HepG2 (cell line): ENCODE measurements around the gene TOR1B. TPM values are rescaled to one million over a fixed set of nuclear protein-coding genes. Genes with fewer than 3 reads are reported as not detected.
A peak's percentile ranks its signal among the peaks of the same experiment; 100 is the strongest.
"Not testable (repeated sequence)": the region's sequence is repeated elsewhere in the genome, so short reads cannot be mapped to it uniquely, and the experiment has no call there.

Experiments used
- ATAC-seq: fragments of 200-7000 bp; cut with Tn5 transposase; 3 replicates; pipeline ENCODE4 v1.9.1; 2020; ENCODE audit warnings: mild to moderate bottlenecking, moderate library complexity
- BruUV-seq: library from RNA; stranded (reverse); fragments of 400-500 nt; replicated peaks from 2 replicates; lab custom pipeline; 2021; lab: Mats Ljungman, UMichigan
- CTCF ChIA-PET: fragments of 300-600 bp; formaldehyde crosslinking; extraction: SDS; loops from one replicate; lab custom pipeline; 2021; ENCODE audit warnings: low total read pairs, inconsistent platforms, low intra/inter-chr PET ratio; lab: Yijun Ruan, JAX
- POLR2A ChIA-PET: fragments of 350-600 bp; sonication (Branson Sonifier 250); formaldehyde crosslinking; loops from one replicate; lab custom pipeline; 2020; ENCODE audit warnings: antibody characterized with exemption, inconsistent platforms; lab: Yijun Ruan, JAX
- DNase-seq: peaks from one replicate; pipeline ENCODE4 v3.0.0-alpha.2; 2015; ENCODE audit warnings: low spot score
- FAIRE-seq: peaks from 3 replicates; lab custom pipeline; 2011; peaks lifted over from hg19 to GRCh38; lab: Jason Lieb, UNC
- H2AFZ ChIP-seq: one replicate; pipeline ENCODE4 v1.6.1; 2011; ENCODE audit warnings: low read length, inconsistent platforms
- H3K27ac ChIP-seq: fragments of 300-600 bp; 3 replicates; pipeline ENCODE4 v1.8.0; 2011; ENCODE audit warnings: mixed run types, mild to moderate bottlenecking, mixed read lengths, low read length, inconsistent platforms; ENCODE audit not compliant: insufficient read depth; ENCODE audit errors: extremely low read length
- H3K27me3 ChIP-seq, 2 experiments: fragments of 200-600 bp in 1 of 2; 2 replicates in 1 of 2; 3 replicates in 1 of 2; pipeline versions ENCODE4 v1.6.0 to v1.8.0; 2011; ENCODE audit warnings: low read length in 2 of 2, mild to moderate bottlenecking in 2 of 2, moderate library complexity in 2 of 2, inconsistent platforms in 1 of 2; ENCODE audit not compliant: insufficient read depth in 2 of 2, control insufficient read depth in 1 of 2
- H3K36me3 ChIP-seq, 2 experiments: fragments of 200-600 bp in 1 of 2; replicated peaks in 1 of 2; 2 replicates in 1 of 2; 3 replicates in 1 of 2; pipeline versions ENCODE4 v1.5.1 to v1.8.0; 2011; ENCODE audit warnings: low read length in 2 of 2, inconsistent platforms in 1 of 2; ENCODE audit not compliant: insufficient read depth in 2 of 2, control insufficient read depth in 1 of 2
- H3K4me1 ChIP-seq: 2 replicates; pipeline ENCODE4 v1.5.1; 2012; ENCODE audit warnings: low read length, inconsistent platforms; ENCODE audit not compliant: insufficient read depth
- H3K4me2 ChIP-seq: 2 replicates; pipeline ENCODE4 v1.6.0; 2011; ENCODE audit warnings: low read depth, low read length, inconsistent platforms
- H3K4me3 ChIP-seq, 3 experiments: fragments of 200-600 bp in 1 of 3; sonication (generic), shearing (Covaris generic) in 1 of 3; replicated peaks in 1 of 3; 2 replicates each; pipeline ENCODE4 v1.5.1; 2011 to 2016; ENCODE audit warnings: low read length in 3 of 3, inconsistent platforms in 2 of 3, low read depth in 2 of 3, mild to moderate bottlenecking in 2 of 3, control low read depth in 1 of 3, mixed read lengths in 1 of 3; ENCODE audit not compliant: insufficient read depth in 1 of 3
- H3K79me2 ChIP-seq: one replicate; pipeline ENCODE4 v1.6.1; 2011; ENCODE audit warnings: low read length, inconsistent platforms; ENCODE audit not compliant: insufficient read depth
- H3K9ac ChIP-seq: 2 replicates; pipeline ENCODE4 v1.6.0; 2011; ENCODE audit warnings: mild to moderate bottlenecking, low read depth, low read length, inconsistent platforms; ENCODE audit not compliant: insufficient read depth
- H3K9me3 ChIP-seq: 2 replicates; pipeline ENCODE4 v1.5.1; 2012; ENCODE audit warnings: mild to moderate bottlenecking, low read length
- H4K20me1 ChIP-seq: 2 replicates; pipeline ENCODE4 v1.6.0; 2011; ENCODE audit warnings: inconsistent platforms, mild to moderate bottlenecking, low read length, moderate library complexity; ENCODE audit not compliant: insufficient read depth
- ZNF121 ChIP-seq: sonication (generic); formaldehyde crosslinking; IDR thresholded peaks from 2 replicates; pipeline ENCODE4 v1.5.0; 2020; ENCODE audit warnings: mild to moderate bottlenecking, missing genetic modification reagents
- ZNF292 ChIP-seq: sonication (generic); formaldehyde crosslinking; IDR thresholded peaks from 2 replicates; pipeline ENCODE4 v1.8.1; 2022; ENCODE audit warnings: mild to moderate bottlenecking, low read depth, missing genetic modification reagents, borderline replicate concordance
- ZNF768 ChIP-seq: sonication (generic); formaldehyde crosslinking; IDR thresholded peaks from 2 replicates; pipeline ENCODE4 v1.4.0; 2020; ENCODE audit warnings: missing genetic modification reagents
- WGBS: methylation state at CpG from one replicate; pipeline ENCODE4 v1.1.6; 2017; ENCODE audit warnings: low lambda C conversion rate; 5-methylcytosine and 5-hydroxymethylcytosine counted together
- in situ Hi-C: cut with HindIII; loops from 2 replicates; pipeline ENCODE4 v1.10.0; 2017; ENCODE audit warnings: low pct_unique_long_range_greater_than_20kb; ENCODE audit not compliant: extremely low pct_ligation_motif_present
- intact Hi-C: fragments of 100-400 bp; cut with micrococcal nuclease; formaldehyde crosslinking; loops from one replicate; pipeline ENCODE4 v1.10.0; 2022; ENCODE audit not compliant: unreplicated experiment
- polyA plus RNA-seq, 8 experiments: library from polyadenylated mRNA; depleted of rRNA in 3 of 8; stranded (reverse) in 7 of 8; unstranded in 1 of 8; fragments of >200 nt; fragmentation: Illumina TruSeq in 4 of 8; extraction: Trizol in 4 of 8; gene quantifications; 2 replicates each; pipeline versions ENCODE4 v1.2.1 to v1.2.3, GENCODE V29; 2011 to 2016; ENCODE audit warnings: low read depth in 4 of 8, missing spikeins in 1 of 8, mixed read lengths in 1 of 8; ENCODE audit not compliant: insufficient read depth in 1 of 8
- total RNA-seq, 5 experiments: library from RNA; depleted of rRNA; stranded (reverse); fragments of >200 nt; fragmentation: Illumina TruSeq; extraction: Trizol; gene quantifications; 2 replicates each; pipeline ENCODE4 v1.2.3, GENCODE V29; 2016; ENCODE audit warnings: low read depth in 1 of 5
- TF ChIP-seq, protein P1 (sequence below): sonication (generic); formaldehyde crosslinking; IDR thresholded peaks from 2 replicates; pipeline ENCODE4 v1.4.0; 2020; ENCODE audit warnings: mild to moderate bottlenecking, missing genetic modification reagents

Gene TOR1B
- total and polyA plus RNA-seq, 2 of the 13 experiments (the other 11 are each of a cell fraction or from before 2014, with no cell fraction given) = 18.1 to 21.3 TPM

GRCh38 chr9:129794549-129794948, 8.4 kb upstream of the TOR1B start:
- no peak for FAIRE-seq
- no TSS peak for BruUV-seq
- Histone ChIP-seq H3K4me2 (no peak overlapping the region), H3K9ac (no peak overlapping the region)
- CTCF ChIA-PET = no interaction called here
- TF ChIP-seq ZNF292 (no peak), ZNF768 (CRISPR knock-in tag) (peak; percentile 84)
- TF ChIP-seq, protein P1, sequence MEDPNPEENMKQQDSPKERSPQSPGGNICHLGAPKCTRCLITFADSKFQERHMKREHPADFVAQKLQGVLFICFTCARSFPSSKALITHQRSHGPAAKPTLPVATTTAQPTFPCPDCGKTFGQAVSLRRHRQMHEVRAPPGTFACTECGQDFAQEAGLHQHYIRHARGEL (CRISPR knock-in tag) = no peak
- TF ChIP-seq, all 625 proteins: peak for 1
- Histone ChIP-seq H3K4me3 (no peak overlapping the region), H3K27me3 (peaks cover 1 to 17% of the 10 kb centered on the region in 2 experiments; a peak in 3 of 5 replicates), H3K36me3 (no peaks in the 10 kb centered on the region), H4K20me1 (no peaks in the 10 kb centered on the region), H3K79me2 (no peaks in the 10 kb centered on the region), H2AFZ (no peak overlapping the region), H3K9me3 (no peaks in the 10 kb centered on the region), H3K4me1 (peaks cover 14% of the 10 kb centered on the region; the same call in 1 of the 2 replicates), H3K27ac (no peak overlapping the region)
- no peak for DNase-seq
- no peak for ATAC-seq
- POLR2A ChIA-PET = no interaction called here
- 7% methylated on average over 7 of the region's 8 CpGs for WGBS
- in situ Hi-C loops = no loop called here
- intact Hi-C loops = loop anchor here (5.0 kb wide), 1 partner anchor 42 kb away; the partner anchor contains the start of gene PTGES

GRCh38 chr9:129796029-129796428, 7.0 kb upstream of the TOR1B start:
- DNase-seq, H3K27ac ChIP-seq, H3K36me3 ChIP-seq, POLR2A ChIA-PET, ATAC-seq, H3K9me3 ChIP-seq, BruUV-seq, H3K4me3 ChIP-seq, H4K20me1 ChIP-seq, H3K4me2 ChIP-seq, intact Hi-C loops, H3K9ac ChIP-seq, H3K79me2 ChIP-seq, H2AFZ ChIP-seq, FAIRE-seq, CTCF ChIA-PET: not testable (repeated sequence)
- no CpG with 5 or more reads among the region's 2 CpGs for WGBS
- peaks cover 1 to 17% of the 10 kb centered on the region in 2 experiments; a peak in 3 of 5 replicates for H3K27me3 ChIP-seq
- 0 out of 2 replicates have a peak, but pooled peaks have one; percentile 41 for TF ChIP-seq ZNF121 (CRISPR knock-in tag)
- TF ChIP-seq, all 625 proteins: peak for 1; not testable (repeated sequence) for 624
- H3K4me1 ChIP-seq, in situ Hi-C loops: not testable (repeated sequence)
